Lower leg skin (tissue), 3 donors: ENCODE data around the gene MIF4GD.

Source experiments
- POLR2A ChIP-seq, 2 donors: fragments of 450-650 bp; IDR thresholded peaks; one replicate each; pipeline ENCODE4 v1.6.1; 2016 to 2017; ENCODE audit warnings: antibody characterized with exemption in 2 of 2, mild to moderate bottlenecking in 1 of 2, moderate library complexity in 1 of 2
- TF ChIP-seq, protein P1 (sequence below), 3 donors: fragments of 450-650 bp; IDR thresholded peaks; one replicate each; pipeline ENCODE4 v1.5.1; 2016; ENCODE audit warnings: antibody characterized with exemption in 3 of 3, mild to moderate bottlenecking in 3 of 3, moderate library complexity in 2 of 3

GRCh38 chr17:75237100-75238014, 33.7 kb downstream of the MIF4GD start:
- TF ChIP-seq, protein P1, sequence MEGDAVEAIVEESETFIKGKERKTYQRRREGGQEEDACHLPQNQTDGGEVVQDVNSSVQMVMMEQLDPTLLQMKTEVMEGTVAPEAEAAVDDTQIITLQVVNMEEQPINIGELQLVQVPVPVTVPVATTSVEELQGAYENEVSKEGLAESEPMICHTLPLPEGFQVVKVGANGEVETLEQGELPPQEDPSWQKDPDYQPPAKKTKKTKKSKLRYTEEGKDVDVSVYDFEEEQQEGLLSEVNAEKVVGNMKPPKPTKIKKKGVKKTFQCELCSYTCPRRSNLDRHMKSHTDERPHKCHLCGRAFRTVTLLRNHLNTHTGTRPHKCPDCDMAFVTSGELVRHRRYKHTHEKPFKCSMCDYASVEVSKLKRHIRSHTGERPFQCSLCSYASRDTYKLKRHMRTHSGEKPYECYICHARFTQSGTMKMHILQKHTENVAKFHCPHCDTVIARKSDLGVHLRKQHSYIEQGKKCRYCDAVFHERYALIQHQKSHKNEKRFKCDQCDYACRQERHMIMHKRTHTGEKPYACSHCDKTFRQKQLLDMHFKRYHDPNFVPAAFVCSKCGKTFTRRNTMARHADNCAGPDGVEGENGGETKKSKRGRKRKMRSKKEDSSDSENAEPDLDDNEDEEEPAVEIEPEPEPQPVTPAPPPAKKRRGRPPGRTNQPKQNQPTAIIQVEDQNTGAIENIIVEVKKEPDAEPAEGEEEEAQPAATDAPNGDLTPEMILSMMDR (IDR thresholded peaks at IDR 0.05) = no peak
- TF ChIP-seq POLR2A (IDR thresholded peaks at IDR 0.05) = no peak
